GM19240 (cell line): ENCODE data around the gene CDC42EP1.
A peak's percentile ranks its signal among the peaks of the same experiment; 100 is the strongest.
"Not testable (repeated sequence)": the region's sequence is repeated elsewhere in the genome, so short reads cannot be mapped to it uniquely, and the experiment has no call there.

ENCODE experiments used
- DNase-seq: peaks from one replicate; pipeline ENCODE4 v3.0.0; 2011; ENCODE audit warnings: low spot score; ENCODE audit not compliant: insufficient read length

CDC42EP1 gene

DNA sequence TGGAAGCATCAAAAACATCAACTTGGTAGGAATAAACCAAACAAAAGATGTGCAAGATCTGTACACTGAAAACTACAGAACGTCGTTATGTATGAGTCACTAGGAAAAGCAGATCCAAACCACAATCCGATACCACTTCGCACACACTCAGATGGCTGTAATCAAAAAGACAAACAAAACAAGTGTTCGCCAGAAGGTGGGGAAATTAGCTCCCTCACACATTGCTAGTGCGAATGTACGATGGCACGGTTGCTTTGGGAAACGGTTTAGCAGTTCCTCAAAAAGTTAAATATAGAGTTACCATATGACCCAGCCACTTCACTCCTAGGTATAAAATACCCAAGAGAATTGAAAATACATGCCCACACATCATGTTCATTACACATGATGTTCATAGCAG, 26.3 kb upstream of the CDC42EP1 start:
- no peak for DNase-seq

DNA sequence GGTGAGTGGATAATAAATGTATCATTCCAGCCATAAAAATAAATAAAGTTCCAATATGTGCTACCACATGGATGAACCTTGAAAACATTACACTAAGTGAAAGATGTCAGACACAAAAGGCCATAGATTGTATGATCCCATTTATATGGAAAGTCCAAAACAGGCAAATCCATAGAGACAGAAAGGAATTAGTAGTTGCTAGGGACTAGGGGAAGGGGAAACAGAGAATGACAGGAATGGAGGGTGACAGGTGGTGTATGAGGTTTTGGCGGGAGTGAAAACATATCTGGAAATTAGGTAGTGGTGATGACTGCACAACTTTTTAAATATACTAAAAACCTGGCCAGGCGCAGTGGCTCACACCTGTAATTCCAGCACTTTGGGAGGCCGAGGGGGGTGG, 25.8 kb upstream of the CDC42EP1 start:
- DNase-seq = no peak

DNA sequence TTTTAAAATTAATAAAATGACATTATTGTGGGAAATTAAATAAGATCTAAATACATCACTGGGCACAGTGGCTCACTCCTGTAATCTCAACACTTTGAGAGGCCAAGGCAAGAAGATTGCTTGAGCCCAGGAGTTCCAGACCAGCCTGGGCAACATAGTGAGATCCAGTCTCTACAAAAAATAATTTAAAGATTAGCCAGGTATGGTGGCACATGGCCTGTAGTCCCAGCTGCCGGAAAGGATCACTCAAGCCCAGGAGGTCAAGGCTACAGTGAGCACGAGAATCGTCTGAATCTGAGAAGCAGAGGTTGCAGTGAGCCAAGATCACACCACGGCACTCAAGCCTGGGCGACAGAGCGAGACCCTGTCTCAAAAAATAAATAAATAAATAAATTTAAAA, 25.1 kb upstream of the CDC42EP1 start:
- DNase-seq = no peak

DNA sequence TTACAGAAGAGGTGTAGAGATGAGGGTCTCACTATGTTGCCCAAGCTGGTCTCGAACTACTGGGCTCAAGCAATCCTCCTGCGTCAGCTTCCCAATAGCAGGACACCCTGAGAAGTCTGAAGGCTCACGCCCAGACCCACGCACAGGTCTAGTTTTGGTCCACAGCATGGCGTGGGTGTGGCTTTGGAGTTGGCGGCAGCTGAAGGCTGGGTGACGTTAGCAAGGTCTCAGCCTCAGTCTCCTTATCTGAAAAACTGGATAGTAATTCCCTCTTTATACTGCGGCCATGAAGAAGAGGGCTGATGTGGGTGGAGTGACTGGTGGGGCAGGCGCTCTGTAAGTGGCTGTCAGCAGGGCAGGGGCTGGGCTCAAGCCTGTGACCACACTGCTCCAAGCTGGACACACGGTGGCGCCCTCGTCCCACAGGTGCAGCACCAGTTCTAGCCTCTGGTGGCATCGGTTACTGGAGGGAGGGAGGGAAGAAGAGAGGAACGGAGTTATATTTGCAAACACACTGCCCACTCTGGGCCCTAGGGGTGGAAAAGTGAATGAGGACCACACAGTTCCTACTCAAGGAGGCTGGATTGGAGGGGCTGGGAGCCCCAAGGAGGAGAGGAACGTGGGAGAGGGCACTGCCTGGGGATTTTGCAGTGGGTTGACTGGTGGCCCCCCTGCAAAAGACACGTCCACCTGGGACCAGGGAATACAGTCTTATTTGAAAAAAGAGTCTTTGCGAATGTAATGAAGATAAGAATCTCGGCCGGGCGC, 21.5 kb upstream of the CDC42EP1 start:
- peak; percentile 95 for DNase-seq

- not testable (repeated sequence) for DNase-seq
These were observed 20.5 kb upstream of the CDC42EP1 start for GRCh38 chr22:37539790-37540189.

DNA sequence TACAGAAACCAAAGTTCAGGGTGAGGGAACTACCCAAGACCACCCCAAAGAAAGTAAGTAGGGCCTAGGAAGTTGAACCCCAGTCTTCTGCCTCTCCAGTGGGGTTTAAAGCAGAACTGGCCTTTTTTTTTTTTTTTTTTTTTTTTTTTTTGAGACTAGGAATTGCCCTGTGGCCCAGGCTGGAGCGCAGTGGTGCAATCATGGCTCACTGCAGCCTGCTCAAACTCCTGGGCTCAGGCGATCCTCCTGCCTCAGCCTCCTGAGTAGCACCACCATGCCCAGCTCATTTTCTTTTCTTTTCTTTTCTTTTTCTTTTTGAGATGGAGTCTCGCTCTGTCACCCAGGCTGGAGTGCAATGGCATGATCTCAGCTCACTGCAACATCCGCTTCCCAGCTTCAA, 17.9 kb upstream of the CDC42EP1 start:
- DNase-seq = not testable (repeated sequence)

DNA sequence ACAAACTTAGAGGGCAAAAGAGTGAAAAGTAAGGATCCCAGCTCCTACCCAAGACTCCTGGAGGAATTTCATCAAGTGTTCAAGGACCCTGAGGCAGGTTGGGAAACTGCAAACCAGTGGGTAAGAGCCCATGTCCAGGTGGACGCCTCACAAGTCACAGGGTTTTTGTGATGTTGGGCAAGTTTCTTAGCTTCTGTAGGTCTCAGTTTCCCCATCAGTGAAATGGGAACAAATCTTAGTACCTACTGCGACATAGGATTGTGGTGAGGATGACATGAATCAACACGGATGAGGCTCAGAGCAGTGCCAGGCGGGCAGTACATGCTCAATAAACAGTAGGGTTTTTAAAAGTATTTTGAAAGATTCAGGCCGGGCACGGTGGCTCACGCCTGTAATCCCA, 17.3 kb upstream of the CDC42EP1 start:
- no peak for DNase-seq

DNA sequence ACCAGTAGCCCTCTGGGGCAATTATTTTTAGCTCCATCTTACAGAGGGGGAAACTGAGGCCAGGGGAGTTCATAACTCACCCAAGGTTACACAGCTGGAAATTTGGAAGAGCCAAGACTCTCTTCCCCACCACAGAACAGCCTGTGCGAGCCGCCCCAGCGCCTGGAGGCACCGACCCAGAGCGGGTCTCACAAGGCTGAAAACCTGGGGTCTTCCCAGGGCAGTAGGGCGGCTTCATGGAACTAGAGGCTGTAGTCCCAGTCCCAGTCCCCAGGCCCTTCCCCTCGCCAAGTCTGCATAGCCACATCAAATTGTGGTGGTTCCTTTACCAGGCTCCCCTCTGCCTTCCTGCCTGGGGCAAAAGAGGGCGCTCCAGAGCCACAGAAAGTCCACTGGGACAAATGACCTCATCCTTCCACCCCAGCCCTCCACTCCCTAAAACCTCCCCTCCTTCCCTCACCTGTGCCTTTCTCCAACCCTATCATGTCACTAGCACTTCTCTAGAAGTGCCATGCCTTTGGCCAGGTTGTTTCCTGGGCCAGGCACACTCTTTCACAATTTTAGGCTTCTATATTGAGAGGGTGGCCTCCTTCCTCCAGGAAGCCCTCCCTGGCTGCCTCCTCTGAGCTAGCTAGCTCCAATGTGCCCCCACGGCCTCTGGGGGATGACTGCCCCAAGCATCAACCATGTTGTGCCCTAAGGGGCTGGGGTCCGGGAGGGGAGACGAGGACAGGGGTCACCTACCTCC, 15.2 kb upstream of the CDC42EP1 start:
- no peak for DNase-seq

DNA sequence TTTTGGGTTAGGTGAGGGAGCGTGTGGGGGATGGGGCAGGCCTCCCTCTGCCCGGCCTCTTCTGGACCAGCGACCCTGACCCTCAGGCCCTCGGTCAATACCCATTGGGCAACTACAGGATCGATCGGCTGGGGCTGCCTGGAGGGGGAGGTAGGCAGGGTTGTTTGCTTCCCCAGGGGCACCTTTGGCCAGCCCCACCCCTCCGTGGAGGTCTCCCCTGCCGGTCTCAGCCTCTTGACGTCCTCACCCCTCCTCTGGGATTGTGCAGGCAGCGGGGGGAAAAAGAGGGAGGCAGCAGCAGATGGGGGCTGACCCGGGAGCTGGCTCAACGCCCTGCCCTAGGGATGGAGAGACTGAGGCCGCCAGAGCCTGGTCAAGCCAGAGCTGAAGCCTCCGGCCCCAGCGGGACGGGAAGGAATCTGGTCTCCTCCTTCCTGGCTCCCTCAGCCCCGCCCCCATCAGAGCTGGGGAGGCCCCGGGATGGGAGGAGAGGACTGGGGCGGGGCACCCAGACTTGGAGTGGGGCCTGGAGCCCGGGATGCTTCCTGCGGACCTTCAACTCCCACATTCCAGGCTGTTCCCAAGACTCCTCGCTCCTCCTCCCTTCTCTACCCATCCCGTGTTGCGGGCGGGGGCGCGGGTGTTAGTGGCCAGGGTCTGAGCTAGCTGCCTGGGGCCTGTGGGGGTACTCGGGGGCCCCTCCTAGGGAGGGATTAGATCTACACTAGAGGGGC, 14.4 kb upstream of the CDC42EP1 start:
- DNase-seq = no peak

DNA sequence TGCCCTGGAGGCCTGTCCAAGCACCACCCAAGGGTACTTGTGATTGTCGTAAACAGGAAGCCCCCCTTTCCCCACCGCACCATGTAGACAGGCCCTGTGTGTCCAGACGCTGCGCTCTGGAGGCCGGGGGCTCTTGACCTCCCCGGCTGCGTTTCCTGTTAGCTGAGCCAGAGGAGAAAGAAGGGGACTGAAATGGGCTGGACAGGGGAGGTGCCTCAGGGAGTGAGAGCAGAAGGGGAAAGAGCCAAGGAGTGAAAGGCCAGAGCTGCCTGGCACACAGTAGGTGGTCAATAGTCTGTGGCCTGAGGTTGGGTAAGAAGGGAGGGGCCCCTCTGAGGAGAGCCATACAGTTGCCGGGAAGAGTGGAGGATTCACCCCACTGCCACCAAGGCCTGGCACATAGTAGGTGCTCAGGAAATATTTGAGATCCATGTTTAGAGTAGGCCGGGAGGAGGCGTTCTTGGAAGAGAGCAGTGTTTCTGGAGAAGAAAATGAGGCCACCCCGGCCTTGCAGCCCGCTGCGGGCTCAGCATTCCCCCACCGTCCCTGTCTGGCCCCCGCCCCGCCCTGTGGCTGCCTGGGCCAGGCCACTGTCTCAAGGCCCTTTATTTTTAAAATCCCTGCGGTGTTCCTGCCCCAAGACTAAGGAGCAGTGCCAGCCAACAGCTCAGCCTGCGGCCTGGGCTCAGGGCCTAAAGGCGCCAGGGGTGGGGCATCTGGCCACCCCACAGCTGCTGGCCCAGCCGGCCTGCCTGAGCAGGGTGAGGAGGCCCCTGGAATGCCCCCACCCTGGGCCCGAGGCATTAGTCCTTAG, 13.6 kb upstream of the CDC42EP1 start:
- DNase-seq = no peak

GRCh38 chr22:37547251-37547741, 13.0 kb upstream of the CDC42EP1 start:
- DNase-seq = no peak

DNA sequence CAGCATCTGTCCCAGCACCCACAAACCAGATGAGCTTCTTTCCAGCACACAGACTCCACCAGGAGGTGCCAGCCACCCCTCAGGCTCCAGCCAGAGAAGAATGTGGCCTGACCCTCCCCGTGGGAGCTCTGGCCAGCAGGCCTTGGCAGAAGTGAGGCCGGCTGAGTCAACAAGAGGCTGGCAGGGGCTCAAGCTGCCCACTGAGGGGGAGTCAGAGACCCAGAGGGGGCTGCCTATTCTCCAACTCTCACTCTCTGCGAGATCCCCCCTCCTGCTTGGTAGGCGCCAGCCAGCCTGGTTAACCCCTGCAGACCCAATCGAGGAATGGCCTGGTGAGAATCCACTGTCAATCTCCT, 10.6 kb upstream of the CDC42EP1 start:
- DNase-seq = no peak

DNA sequence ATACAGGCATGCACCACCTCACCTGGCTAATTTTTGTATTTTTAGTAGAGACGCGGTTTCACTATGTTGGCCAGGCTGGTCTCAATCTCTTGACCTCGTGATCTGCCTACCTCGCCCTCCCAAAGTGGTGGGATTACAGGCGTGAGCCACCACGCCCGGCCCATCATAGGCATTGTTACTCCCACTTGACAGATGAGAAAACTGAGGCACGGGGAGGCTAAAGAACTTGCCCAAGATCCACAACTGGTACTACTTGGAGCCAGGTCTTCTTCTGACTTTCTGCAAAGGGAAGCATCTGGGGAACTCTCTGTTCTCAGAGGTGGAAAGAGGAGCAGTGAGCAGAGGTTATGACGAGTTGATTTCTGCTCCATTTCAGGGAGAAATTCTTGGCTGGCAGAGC, 9.4 kb upstream of the CDC42EP1 start:
- not testable (repeated sequence) for DNase-seq

- no peak for DNase-seq
These were observed 8.3 kb upstream of the CDC42EP1 start for GRCh38 chr22:37551981-37552380.

- DNase-seq = no peak
These were observed 7.6 kb upstream of the CDC42EP1 start for GRCh38 chr22:37552524-37553163.

GRCh38 chr22:37553725-37554124, 6.6 kb upstream of the CDC42EP1 start:
- no peak for DNase-seq

DNA sequence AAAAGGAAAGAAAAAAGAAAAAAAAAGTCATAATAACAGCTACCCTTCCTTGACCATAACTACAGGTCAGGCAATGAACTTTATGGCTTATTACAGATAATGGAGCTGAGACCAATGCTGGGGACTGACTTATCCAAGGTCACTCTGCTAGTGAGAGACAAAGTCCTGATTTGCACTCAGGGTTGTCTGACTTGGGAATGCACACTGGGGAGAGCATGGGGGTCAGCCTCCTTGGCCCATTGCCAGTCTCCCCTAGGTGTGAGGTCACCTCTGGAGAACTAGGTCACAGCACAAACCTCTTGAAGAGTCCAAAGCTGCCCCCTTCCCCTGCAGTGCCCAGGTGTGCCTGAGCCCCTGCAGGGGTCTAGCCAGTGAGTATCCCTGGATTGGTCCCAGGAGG, 5.3 kb upstream of the CDC42EP1 start:
- DNase-seq = no peak

GRCh38 chr22:37556710-37557109, 3.6 kb upstream of the CDC42EP1 start:
- DNase-seq = no peak

- no peak for DNase-seq
These were observed 2.8 kb upstream of the CDC42EP1 start for GRCh38 chr22:37557321-37558001.

- no peak for DNase-seq
These were observed 1.5 kb upstream of the CDC42EP1 start for GRCh38 chr22:37558815-37559214.
